ENCODE measurements around the gene PSMD5. TPM values are rescaled to one million over a fixed set of nuclear protein-coding genes. Genes with fewer than 3 reads are reported as not detected.

The PSMD5 gene
- total RNA-seq, 2 experiments from 2014 or later: 52.3 to 55.3 TPM

DNA sequence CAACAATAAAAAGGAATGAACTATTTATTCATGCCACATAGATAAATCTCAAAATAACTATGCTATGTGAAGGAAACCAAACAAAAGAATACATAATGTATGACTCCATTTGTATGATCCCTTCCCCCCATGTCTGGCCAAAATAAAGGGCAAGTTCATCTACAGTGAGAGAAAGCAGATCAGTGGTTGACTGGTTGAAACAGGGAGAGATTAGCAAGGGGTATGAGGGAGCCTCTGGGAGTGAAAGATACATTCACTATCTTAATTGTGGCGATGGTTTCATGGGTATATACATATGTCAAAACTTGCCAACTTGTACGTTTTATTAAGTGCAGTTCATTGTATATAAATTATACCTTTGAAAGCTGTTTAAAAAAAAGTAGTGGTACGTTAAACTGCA is 4.8 kb downstream of the PSMD5 start:
- no peak for TF ChIP-seq CTCF (IDR thresholded peaks at IDR 0.05)
- ChIA-PET POLR2A (interaction anchor here (1.2 to 1.5 kb wide), 2 partner anchors 23 to 43 kb away, joined by 3 read pairs; no protein-coding TSS in a partner anchor), CTCF (no interaction called here)
- no peak overlapping the region for H3K4me3 Mint-ChIP-seq
- peaks cover 47% of the 10 kb centered on the region for H3K4me1 Mint-ChIP-seq (ENCODE audit: low read depth)
- peak overlapping the region; percentile 29 for H3K27ac Mint-ChIP-seq
- no peaks in the 10 kb centered on the region for H3K27me3 Mint-ChIP-seq
- ATAC-seq: no peak
- H3K36me3 Mint-ChIP-seq (ENCODE audit: low read depth): peaks cover 55% of the 10 kb centered on the region
- no peak for DNase-seq
- intact Hi-C loops (cut with micrococcal nuclease): no loop called here
- no peaks in the 10 kb centered on the region for H3K9me3 Mint-ChIP-seq

DNA sequence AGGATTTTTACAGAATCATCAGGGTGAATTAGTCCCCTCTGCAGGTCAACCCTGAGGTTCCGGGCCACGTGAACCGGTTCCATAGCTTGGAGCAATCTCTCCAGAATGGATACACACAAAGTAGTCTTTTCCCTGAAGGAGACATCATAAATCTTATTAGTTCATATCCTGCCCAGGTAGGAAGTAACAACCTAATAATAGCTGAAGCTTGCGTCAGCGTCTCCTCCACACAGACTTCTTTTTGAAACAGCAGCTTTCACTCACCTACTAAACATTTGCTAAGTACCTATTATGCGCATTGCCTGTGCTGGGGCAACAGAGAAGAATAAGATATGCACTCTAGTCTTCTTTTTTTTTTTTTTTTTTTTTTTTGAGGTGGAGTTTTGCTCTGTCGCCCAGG is 9.4 kb downstream of the PSMD5 start:
- intact Hi-C loops (cut with micrococcal nuclease): no loop called here
- ATAC-seq (no peak), DNase-seq (no peak)
- H3K4me1 Mint-ChIP-seq (ENCODE audit: low read depth): peaks cover 28% of the 10 kb centered on the region
- H3K4me3 Mint-ChIP-seq: no peak overlapping the region
- ChIA-PET POLR2A (interaction anchor here (0.5 to 1.4 kb wide), 3 partner anchors 9 to 1429 kb away, joined by 3 to 6 read pairs (median 3); partner anchors contain the start of gene PSMD5), CTCF (interaction anchor here (1.0 to 1.4 kb wide), 2 partner anchors 219 to 335 kb away, joined by 3 read pairs; no protein-coding TSS in a partner anchor)
- H3K9me3 Mint-ChIP-seq: no peaks in the 10 kb centered on the region
- no peak overlapping the region for H3K27ac Mint-ChIP-seq
- H3K27me3 Mint-ChIP-seq: no peaks in the 10 kb centered on the region
- peaks cover 52% of the 10 kb centered on the region for H3K36me3 Mint-ChIP-seq (ENCODE audit: low read depth)
- TF ChIP-seq CTCF (IDR thresholded peaks at IDR 0.05): no peak

GRCh38 chr9:120832807-120833206 is 9.9 kb downstream of the PSMD5 start:
- peaks cover 23% of the 10 kb centered on the region for H3K4me1 Mint-ChIP-seq (ENCODE audit: low read depth)
- POLR2A ChIA-PET: interaction anchor here (1.2 to 1.4 kb wide), 2 partner anchors 9 to 11 kb away, joined by 3 to 6 read pairs; partner anchors contain the start of gene PSMD5
- no peaks in the 10 kb centered on the region for H3K27me3 Mint-ChIP-seq

GRCh38 chr9:120830865-120831264 is 11.9 kb downstream of the PSMD5 start:
- DNase-seq (no peak), ATAC-seq (no peak)
- CTCF ChIA-PET: no interaction called here
- POLR2A ChIA-PET: interaction anchor here (0.9 kb wide), 1 partner anchor 37 kb away, joined by 5 read pairs; the partner anchor contains the start of gene FBXW2
- H3K4me1 Mint-ChIP-seq (ENCODE audit: low read depth): peaks cover 14% of the 10 kb centered on the region
- TF ChIP-seq CTCF (IDR thresholded peaks at IDR 0.05): no peak
- peaks cover 55% of the 10 kb centered on the region for H3K36me3 Mint-ChIP-seq (ENCODE audit: low read depth)
- intact Hi-C loops (cut with micrococcal nuclease): no loop called here
- H3K4me3 Mint-ChIP-seq: no peak overlapping the region
- H3K27me3 Mint-ChIP-seq: no peaks in the 10 kb centered on the region
- no peaks in the 10 kb centered on the region for H3K9me3 Mint-ChIP-seq
- no peak overlapping the region for H3K27ac Mint-ChIP-seq

More at GRCh38 chr9:120832807-120833206, 9.9 kb downstream of the PSMD5 start:
- Mint-ChIP-seq H3K4me3 (no peak overlapping the region), H3K9me3 (no peaks in the 10 kb centered on the region), H3K27ac (peak overlapping the region; percentile 14), H3K36me3 (ENCODE audit: low read depth) (peaks cover 50% of the 10 kb centered on the region)
- intact Hi-C loops (cut with micrococcal nuclease): no loop called here
- TF ChIP-seq CTCF (IDR thresholded peaks at IDR 0.05): no peak
- ATAC-seq (no peak), DNase-seq (no peak)
- CTCF ChIA-PET: interaction anchor here (0.6 to 1.5 kb wide), 5 partner anchors 21 to 335 kb away, joined by 3 to 4 read pairs (median 3); no protein-coding TSS in a partner anchor

DNA sequence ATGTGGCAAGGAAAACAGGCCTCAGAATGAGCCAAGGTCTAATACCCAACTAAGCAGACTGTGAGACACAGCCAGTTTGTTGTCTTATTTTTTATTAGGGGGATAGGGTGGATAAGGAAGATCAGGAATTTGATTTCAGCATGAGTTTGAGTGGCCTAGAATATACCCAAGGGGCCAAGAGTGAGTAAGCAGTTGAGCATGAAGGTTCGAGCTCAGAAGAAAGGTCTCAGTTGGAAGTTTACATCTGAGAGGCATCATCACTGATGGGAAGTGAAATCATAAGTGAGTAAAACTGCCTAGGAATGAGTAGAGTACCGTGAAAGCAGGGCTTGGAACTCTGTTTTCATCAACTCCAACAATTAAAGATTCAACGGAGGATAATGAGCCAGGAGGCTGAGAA is 12.6 kb downstream of the PSMD5 start:
- CTCF ChIA-PET: interaction anchor here (1.9 kb wide), 1 partner anchor 74 kb away, joined by 6 read pairs; no protein-coding TSS in a partner anchor
- Mint-ChIP-seq H3K4me1 (ENCODE audit: low read depth) (peaks cover 14% of the 10 kb centered on the region), H3K4me3 (no peak overlapping the region), H3K27me3 (no peaks in the 10 kb centered on the region), H3K9me3 (no peaks in the 10 kb centered on the region), H3K27ac (peak overlapping the region; percentile 4), H3K36me3 (ENCODE audit: low read depth) (peaks cover 55% of the 10 kb centered on the region)
- no peak for TF ChIP-seq CTCF (IDR thresholded peaks at IDR 0.05)
- ATAC-seq (no peak), DNase-seq (no peak)
- POLR2A ChIA-PET: interaction anchor here (0.9 kb wide), 1 partner anchor 36 kb away, joined by 5 read pairs; the partner anchor contains the start of gene FBXW2
- intact Hi-C loops (cut with micrococcal nuclease): no loop called here

Measured in activated CD8-positive, alpha-beta T cell treated with anti-CD3 and anti-CD28 coated beads for 36 hours (primary cell).